ENCODE measurements around the gene OSGEP.
A peak's percentile ranks its signal among the peaks of the same experiment; 100 is the strongest.
"Not testable (repeated sequence)": the region's sequence is repeated elsewhere in the genome, so short reads cannot be mapped to it uniquely, and the experiment has no call there.

OSGEP gene

GRCh38 chr14:20469242-20469889, 14.8 kb upstream of the OSGEP start, which contains the start of gene PNP:
Gene PNP, plus strand, starts transcription at chr14:20469406. Its CDS starts 119 bp downstream, at chr14:20469525.
- peak; percentile 88 for DNase-seq

DNA sequence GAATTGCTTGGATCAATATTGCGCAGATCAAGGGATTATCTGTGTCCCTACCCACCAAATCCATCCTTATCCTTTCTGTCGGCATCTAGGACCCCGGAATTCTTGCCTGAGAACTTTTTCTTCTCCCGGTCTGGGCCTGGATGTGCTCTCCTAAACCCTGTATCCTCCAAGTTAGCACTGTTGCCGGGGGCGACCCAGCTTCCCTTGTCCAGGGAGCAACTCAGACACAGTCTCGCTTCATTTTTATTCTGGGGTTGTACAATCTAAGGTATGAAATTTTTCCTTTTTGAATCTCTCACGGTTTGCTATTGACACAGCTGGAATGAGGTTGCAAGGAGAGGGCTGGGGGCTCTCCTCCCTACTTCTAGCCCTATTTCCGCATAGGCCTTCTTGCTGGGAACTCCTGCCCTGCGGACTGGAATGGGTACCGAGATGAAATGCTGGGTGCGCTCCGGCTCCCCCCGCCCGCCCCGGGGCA, 14.2 kb upstream of the OSGEP start:
- DNase-seq: no peak

- peak; percentile 98 for DNase-seq
These were observed 6.9 kb upstream of the OSGEP start, which contains the start of gene PIP4P1 for GRCh38 chr14:20461225-20462141. Gene PIP4P1, minus strand, starts transcription at chr14:20461434. Its CDS starts 109 bp downstream, at chr14:20461325.

- peak; percentile 60 for DNase-seq
These were observed 6.0 kb upstream of the OSGEP start for GRCh38 chr14:20460458-20461224.

- DNase-seq: no peak
These were observed 3.6 kb upstream of the OSGEP start for GRCh38 chr14:20458031-20458789.

GRCh38 chr14:20456971-20457370, 2.4 kb upstream of the OSGEP start:
- DNase-seq: no peak

GRCh38 chr14:20455355-20456300, 1.0 kb upstream of the OSGEP start:
- no peak for DNase-seq

GRCh38 chr14:20452831-20453230, 1.8 kb downstream of the OSGEP start:
- DNase-seq: not testable (repeated sequence)

GRCh38 chr14:20446889-20447288, 7.7 kb downstream of the OSGEP start:
- no peak for DNase-seq

DNA sequence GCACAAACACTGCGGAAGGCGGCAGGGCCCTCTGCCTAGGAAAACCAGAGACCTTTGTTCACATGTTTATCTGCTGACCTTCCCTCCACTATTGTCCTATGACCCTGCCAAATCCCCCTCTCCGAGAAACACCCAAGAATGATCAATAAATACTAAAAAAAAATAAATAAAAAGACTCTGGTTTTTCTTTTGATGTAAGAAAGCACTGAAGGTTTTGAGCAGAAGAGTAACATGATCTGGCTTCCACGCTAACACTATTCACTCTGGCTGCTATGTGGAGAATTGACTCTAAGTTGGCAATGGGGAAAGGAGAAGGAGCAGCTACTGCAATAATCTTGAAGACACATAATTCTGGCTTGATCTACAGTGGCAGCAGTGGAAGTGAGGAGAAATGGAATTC, 11.0 kb downstream of the OSGEP start:
- DNase-seq: not testable (repeated sequence)

DNA sequence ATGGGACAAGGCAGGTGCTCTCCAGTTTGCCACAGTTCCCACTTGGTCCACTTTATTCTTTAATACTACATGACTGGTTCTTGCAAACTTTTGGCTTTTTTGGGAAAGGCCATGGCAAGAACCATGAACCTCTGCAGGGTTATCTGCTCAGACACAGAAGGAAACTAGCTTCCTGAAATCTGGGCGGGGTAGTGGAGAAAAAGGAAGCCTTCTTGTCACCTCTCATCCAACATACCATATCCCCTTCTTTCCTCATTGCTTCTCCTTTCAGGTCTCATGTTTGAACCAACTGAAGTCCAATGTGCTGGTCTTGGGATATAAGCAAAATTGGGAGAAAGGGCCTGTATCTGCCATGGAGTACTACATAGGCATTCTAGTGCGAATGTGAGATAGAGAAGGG, 13.2 kb downstream of the OSGEP start:
- no peak for DNase-seq

DNA sequence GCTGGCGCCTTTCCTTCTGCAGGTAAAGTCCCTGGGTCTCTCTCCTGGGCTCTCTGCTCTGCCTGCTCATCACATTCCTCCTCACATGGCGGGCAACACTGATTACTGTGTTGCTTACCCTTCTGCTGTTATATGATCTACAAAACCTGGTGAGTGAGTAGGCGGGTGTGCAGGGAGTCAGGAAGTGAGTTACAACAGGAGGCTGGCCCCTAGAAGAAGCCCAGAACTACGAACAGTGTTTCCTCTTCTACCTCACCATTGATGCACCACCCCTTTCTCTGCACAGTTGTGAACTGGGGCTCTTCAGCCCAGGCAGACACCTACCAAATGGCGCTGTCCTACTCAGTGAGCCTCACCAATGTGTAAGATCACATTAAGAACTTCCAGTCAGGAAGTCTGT, 13.7 kb downstream of the OSGEP start:
- no peak for DNase-seq

DNA sequence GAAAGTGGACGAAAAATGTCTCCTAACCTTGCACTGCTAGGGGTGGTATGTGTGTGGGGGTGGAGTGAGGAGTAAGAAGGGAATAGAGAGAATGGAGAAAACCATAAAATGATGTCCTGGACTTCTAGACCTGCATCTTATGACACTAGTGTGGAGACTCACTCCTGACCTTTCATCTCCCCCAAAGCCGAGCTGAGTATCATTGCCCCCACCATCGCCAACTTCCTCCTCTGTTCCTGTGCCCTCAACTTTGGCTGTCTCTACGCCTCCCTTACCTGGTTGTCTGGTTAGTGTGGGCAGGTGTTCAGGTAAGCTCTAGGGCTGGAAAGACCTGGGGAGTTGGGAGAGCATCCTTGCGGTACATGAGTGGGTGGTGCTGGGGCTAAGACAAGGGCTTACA, 14.1 kb downstream of the OSGEP start:
- DNase-seq: no peak

DNA sequence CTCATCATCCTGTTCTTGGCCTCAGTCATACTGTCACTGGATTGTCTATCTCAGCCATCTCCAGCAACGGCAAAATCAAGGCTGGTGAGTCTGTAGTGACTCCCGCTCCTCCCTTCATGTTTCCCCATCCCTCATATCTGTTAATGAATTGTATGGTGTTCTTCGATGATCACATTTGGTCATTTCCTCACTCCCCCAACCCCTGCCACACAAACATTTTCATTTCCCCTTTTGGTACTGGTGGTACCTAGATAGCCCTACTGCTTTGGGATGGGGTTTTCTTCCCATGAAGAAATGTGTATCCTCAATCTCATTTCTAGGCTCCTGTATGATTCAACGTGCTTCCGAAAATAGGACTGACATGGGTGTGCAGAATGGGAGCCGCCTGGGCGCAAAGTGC, 15.9 kb downstream of the OSGEP start:
- no peak for DNase-seq

GRCh38 chr14:20436363-20436755, 18.3 kb downstream of the OSGEP start:
- DNase-seq: no peak

GRCh38 chr14:20435582-20436362, 18.8 kb downstream of the OSGEP start, which contains the start of gene KLHL33:
Gene KLHL33, minus strand, starts transcription at chr14:20436166. Its CDS starts 355 bp downstream, at chr14:20435811.
- DNase-seq: no peak

DNA sequence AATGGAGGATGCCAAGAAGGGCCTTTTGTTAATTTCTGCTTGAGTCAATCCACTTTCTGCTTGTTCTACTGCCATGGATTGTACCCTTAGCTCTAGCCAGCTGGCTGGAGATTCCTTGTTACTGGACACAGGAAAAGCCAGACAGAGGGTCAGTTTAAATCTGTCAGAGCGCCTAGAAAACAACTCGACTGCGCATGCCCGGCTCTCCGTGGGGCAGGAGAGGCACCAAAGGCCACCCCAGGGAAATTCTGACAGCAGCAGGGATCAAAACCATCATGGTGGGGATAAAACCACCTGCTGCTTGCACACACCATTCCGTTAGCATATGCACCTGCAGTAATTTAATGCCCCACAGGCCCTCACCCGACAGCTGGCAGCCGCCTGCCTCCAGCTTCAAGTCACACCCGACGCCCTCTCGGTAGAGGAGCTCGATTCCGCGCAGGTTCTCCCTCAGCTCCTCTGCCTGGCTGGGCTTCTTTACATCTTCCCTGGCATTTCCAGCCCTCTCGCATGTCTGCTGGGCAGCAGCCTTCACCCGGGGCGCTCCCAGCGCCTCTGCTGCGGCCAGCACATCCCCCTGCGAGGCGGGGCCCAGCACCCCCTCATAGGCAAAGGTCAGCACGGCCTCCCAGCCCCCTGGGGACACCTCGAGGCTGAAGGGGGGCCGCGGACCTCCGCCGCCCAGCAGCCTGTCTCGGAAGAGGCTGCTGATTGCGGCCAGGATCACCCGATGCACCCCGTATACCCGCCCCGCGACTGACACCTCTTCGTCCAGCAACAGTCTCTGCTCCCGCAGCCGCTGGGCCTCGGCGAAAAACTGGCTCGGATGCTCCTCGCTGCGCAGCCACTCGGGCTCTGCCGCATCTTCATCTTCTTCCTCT, 19.7 kb downstream of the OSGEP start:
- no peak for DNase-seq

DNA sequence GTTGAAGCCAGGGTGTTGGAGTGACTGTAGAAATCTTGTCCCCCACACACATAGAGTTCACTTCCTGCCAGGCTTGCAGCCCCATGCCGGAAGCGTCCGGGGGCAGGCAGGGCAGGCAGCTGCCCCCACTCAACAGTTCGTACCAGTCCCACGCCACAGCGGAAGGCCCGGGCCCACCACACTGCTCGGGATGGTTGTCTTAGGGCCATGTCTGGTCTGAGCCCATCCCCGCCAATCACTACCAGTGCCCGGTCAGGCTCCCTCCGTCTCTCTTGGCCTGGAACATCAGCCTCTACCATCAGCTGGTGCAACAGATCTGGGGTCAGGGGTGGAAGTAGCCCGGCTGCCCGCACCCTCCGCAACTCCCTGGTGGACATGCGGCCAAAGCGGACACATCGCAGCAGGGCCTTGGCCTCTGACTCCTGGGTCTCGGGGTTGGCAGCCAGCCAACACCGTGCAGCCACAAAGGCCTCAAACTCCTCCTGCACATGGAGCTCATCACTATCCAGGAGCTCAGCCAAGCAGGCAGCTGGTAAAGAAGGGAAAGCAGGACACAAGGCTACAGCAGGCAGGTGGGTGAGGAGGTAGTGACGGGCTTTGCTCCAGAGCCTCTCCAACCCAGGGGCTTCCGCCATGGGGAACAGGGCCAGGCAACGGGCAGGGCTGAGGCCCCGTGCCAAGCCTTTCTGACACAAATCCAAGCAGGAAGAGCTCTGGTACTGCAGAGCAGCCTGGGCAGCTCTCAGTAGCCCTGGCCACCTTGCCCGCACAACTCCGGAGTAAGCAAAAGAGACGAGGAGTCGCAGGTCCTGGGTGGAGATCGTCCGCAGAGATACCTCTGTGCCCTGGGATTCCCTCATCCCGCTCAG, 24.6 kb downstream of the OSGEP start:
- DNase-seq: no peak
